Muscle layer of colon (tissue), 2 donors: ENCODE measurements around the gene OR2T27.
"Not testable (repeated sequence)": the region's sequence is repeated elsewhere in the genome, so short reads cannot be mapped to it uniquely, and the experiment has no call there.

ENCODE experiments used
- H3K27ac ChIP-seq: one replicate; pipeline ENCODE4 v1.7.0; 2013; ENCODE audit warnings: low read depth, mild to moderate bottlenecking, low read length, moderate library complexity
- H3K27me3 ChIP-seq, 2 donors: one replicate each; pipeline ENCODE4 v1.7.0; 2013; ENCODE audit warnings: low read length in 2 of 2, mild to moderate bottlenecking in 2 of 2; ENCODE audit not compliant: insufficient read depth in 2 of 2, control insufficient read depth in 1 of 2
- H3K36me3 ChIP-seq: one replicate; pipeline ENCODE4 v1.7.0; 2013; ENCODE audit warnings: mild to moderate bottlenecking, low read length; ENCODE audit not compliant: insufficient read depth
- H3K4me1 ChIP-seq: one replicate; pipeline ENCODE4 v1.7.0; 2013; ENCODE audit warnings: mild to moderate bottlenecking, low read length; ENCODE audit not compliant: insufficient read depth
- H3K4me3 ChIP-seq, 2 donors: one replicate each; pipeline ENCODE4 v1.7.0; 2013; ENCODE audit warnings: low read length in 2 of 2, low read depth in 1 of 2, mild to moderate bottlenecking in 1 of 2, moderate library complexity in 1 of 2
- H3K9ac ChIP-seq: one replicate; pipeline ENCODE4 v1.7.0; 2013; ENCODE audit warnings: low read length
- H3K9me3 ChIP-seq: one replicate; pipeline ENCODE4 v1.7.0; 2013; ENCODE audit warnings: mild to moderate bottlenecking, low read length
- donor health status: abdominal sarcoma.
- donor health status: Adenocarcinoma of cecum.

OR2T27 gene

DNA sequence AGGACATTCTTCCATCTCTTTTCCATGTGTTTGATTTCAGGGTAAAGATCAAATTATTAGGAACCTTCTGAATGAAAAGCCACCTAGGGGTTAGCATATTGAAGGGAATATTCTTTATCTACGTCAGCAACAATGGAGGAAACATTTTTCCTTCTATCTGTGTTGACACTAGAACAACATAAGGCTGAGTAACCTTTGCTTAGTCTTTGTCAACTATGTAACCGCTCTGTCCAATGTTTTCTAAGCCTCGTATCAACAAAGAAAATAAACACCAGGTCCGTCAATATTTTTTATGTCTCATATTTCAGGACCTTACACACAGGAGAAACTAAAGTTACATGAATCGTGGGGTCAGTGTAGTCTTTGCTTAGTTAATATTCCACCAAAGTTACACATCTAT is 18.7 kb downstream of the OR2T27 start:
- not testable (repeated sequence) for H3K4me3 ChIP-seq, H3K9me3 ChIP-seq, H3K4me1 ChIP-seq, H3K9ac ChIP-seq, H3K36me3 ChIP-seq, H3K27me3 ChIP-seq, H3K27ac ChIP-seq

GRCh38 chr1:248634991-248635390 is 20.3 kb downstream of the OR2T27 start, which contains the start of gene OR2T11:
Gene OR2T11 (minus strand): TSS chr1:248635091. CDS start chr1:248627128, 7,963 bp downstream.
- not testable (repeated sequence) for H3K9me3 ChIP-seq, H3K27ac ChIP-seq, H3K36me3 ChIP-seq, H3K4me1 ChIP-seq, H3K4me3 ChIP-seq, H3K27me3 ChIP-seq, H3K9ac ChIP-seq

DNA sequence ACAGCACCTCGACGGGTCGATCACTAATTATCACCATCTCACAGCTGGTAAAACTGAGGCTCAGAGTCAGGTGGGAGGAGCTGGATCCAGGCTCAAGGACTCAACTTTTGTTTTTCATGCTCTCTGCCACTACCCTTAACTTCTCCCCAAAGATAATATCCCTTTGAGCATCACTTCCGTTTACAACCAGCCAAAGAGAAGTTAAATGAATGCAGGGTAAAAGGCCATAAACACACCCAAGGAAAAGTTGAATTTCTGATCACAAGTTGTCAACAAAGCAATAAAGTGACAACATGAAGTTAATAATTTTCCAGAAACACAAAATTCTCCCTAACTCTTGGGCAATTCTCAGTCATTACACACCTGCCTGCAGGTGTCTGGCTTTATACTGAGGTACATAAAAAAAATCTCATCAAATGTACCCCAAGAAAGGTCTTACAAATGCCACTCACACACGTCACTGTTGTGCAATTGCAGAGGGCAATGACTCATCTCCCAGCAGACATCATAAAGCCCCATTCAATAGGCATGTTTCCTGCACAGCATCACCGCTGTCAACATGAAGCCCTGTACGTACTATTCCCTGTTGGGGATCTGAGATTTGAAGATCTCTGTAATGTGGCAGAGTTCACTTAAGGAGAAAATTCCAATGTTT is 23.8 kb downstream of the OR2T27 start:
- Histone ChIP-seq H3K9me3 (no peaks in the 10 kb centered on the region), H3K9ac (no peak overlapping the region), H3K27me3 (no peaks in the 10 kb centered on the region), H3K4me1 (no peaks in the 10 kb centered on the region), H3K4me3 (no peak overlapping the region), H3K36me3 (no peaks in the 10 kb centered on the region), H3K27ac (no peak overlapping the region)

DNA sequence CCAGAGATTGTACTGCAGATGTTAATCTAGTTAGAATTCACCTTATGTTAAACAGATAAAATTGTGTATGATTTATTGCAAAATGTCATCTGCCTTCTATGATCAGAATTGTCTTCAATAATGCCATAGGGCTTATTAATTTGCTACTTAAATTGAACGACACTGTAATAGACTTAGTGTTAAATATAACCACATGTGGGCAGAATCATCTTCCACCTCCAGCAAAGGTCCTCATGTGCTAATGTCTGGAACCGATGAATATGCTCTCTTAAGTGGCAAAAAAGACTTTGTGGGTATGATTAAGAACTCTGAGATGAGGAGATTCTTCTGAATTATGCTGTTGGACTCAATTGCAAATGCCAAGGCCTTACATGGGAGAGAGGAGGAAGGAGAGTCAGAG is 24.8 kb downstream of the OR2T27 start:
- no peaks in the 10 kb centered on the region for H3K27me3 ChIP-seq
- no peak overlapping the region for H3K9ac ChIP-seq
- no peaks in the 10 kb centered on the region for H3K4me1 ChIP-seq
- no peaks in the 10 kb centered on the region for H3K9me3 ChIP-seq
- H3K27ac ChIP-seq: no peak overlapping the region
- H3K4me3 ChIP-seq: no peak overlapping the region
- H3K36me3 ChIP-seq: no peaks in the 10 kb centered on the region

GRCh38 chr1:248627971-248628844 is 27.1 kb downstream of the OR2T27 start:
- Histone ChIP-seq H3K36me3 (no peaks in the 10 kb centered on the region), H3K27me3 (no peaks in the 10 kb centered on the region), H3K4me1 (no peaks in the 10 kb centered on the region), H3K27ac (no peak overlapping the region), H3K9me3 (no peaks in the 10 kb centered on the region), H3K4me3 (no peak overlapping the region), H3K9ac (no peak overlapping the region)

DNA sequence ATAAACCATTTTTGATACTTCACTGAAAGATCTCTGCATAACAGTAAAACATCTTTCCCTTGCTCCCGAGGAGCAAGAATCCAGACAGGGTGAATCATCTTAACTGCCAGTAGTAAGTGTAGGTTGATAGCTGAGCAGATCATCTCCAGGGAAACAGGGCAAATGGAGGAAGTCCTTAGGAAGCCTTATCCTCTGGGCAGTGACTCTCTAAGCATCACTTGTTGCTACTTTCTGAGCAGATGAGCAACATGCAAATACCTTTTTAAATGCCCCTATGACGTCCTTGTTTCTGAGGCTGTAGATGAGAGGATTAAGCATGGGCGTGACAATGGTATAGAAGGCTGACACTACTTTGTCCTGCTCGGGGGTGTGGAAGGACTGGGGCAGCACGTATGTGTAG is 29.4 kb downstream of the OR2T27 start:
- Histone ChIP-seq H3K9ac (no peak overlapping the region), H3K4me3 (no peak overlapping the region), H3K9me3 (no peaks in the 10 kb centered on the region), H3K4me1 (no peaks in the 10 kb centered on the region), H3K27ac (no peak overlapping the region), H3K36me3 (no peaks in the 10 kb centered on the region), H3K27me3 (no peaks in the 10 kb centered on the region)

GRCh38 chr1:248625166-248625565 is 30.2 kb downstream of the OR2T27 start:
- Histone ChIP-seq H3K27me3 (no peaks in the 10 kb centered on the region), H3K4me1 (no peaks in the 10 kb centered on the region), H3K9me3 (no peaks in the 10 kb centered on the region), H3K36me3 (no peaks in the 10 kb centered on the region), H3K27ac (no peak overlapping the region), H3K4me3 (no peak overlapping the region), H3K9ac (no peak overlapping the region)

DNA sequence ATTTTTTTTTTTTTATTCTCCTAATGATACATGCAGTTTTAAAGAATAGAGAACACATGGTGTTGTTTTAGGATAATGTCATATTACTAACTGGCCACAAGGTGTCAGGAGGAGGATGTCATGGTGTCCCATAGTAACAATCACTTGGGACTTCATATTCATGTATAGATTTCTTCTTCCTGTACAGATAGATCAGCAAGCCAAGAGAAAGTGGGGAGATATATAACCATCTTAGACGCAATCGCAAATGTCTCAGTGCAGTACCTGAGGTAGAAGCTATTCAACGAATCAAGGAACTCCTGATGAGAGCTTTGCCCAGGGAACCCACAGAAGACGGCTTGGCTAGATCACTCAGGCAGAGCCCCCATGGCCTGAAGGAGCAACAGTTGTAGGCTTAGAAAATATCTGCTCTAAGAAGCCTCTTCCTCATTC is 32.7 kb downstream of the OR2T27 start:
- H3K4me3 ChIP-seq: no peak overlapping the region

DNA sequence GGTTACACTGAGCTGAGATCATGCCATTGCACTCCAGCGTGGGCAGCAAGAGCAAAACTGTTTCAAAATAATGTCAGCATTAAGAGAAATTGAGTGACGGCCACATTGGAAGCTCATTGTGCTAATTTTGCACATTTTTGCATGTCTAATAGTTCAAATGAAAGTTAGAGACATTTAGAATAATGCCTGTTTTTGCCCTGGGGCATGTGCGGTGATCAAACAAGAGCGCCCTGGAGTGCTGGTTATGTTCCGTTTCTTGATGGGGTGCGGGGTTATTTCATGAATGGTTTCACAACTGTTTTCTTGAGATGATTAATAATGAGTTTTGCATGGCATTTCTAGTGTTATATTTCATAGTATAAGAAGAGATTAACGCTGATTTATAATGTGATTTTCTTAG is 33.6 kb downstream of the OR2T27 start:
- H3K27me3 ChIP-seq: no peaks in the 10 kb centered on the region
- H3K36me3 ChIP-seq: no peaks in the 10 kb centered on the region
- H3K4me1 ChIP-seq: no peaks in the 10 kb centered on the region
- H3K4me3 ChIP-seq: no peak overlapping the region
- no peak overlapping the region for H3K27ac ChIP-seq
- H3K9me3 ChIP-seq: no peaks in the 10 kb centered on the region
- no peak overlapping the region for H3K9ac ChIP-seq

More for the DNA sequence above, 32.7 kb downstream of the OR2T27 start:
- Histone ChIP-seq H3K27me3 (no peaks in the 10 kb centered on the region), H3K27ac (no peak overlapping the region), H3K9ac (no peak overlapping the region), H3K9me3 (no peaks in the 10 kb centered on the region), H3K4me1 (no peaks in the 10 kb centered on the region), H3K36me3 (no peaks in the 10 kb centered on the region)

GRCh38 chr1:248618878-248619277 is 36.5 kb downstream of the OR2T27 start:
- Histone ChIP-seq H3K4me1 (no peaks in the 10 kb centered on the region), H3K27me3 (no peaks in the 10 kb centered on the region), H3K9me3 (no peaks in the 10 kb centered on the region), H3K36me3 (no peaks in the 10 kb centered on the region), H3K27ac (no peak overlapping the region), H3K4me3 (no peak overlapping the region), H3K9ac (no peak overlapping the region)

DNA sequence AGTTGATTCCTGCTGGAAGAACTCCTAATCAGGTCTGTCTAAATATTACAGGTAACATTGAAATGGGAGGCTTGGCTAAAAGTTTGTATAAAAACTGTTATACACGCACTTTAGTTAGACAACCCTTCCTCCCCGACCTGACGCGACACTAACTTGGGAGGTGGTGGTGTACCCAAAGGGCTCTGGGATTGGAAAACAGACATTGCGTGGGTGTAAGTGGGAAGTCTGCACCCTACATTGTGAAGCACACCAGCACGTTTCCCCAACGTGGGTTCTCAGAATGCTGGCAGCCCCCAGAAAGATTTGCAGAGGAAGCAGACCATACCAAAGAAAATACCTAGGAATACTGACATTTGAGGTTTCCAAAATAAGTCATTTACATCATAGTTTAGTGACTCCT is 37.2 kb downstream of the OR2T27 start:
- Histone ChIP-seq H3K36me3 (no peaks in the 10 kb centered on the region), H3K27ac (no peak overlapping the region), H3K9ac (no peak overlapping the region), H3K9me3 (no peaks in the 10 kb centered on the region), H3K27me3 (no peaks in the 10 kb centered on the region), H3K4me3 (no peak overlapping the region), H3K4me1 (no peaks in the 10 kb centered on the region)
